H1 (cell line): ENCODE measurements around the gene RAD54L. TPM values are rescaled to one million over a fixed set of nuclear protein-coding genes. Genes with fewer than 3 reads are reported as not detected.

ENCODE experiments used
- CHD7 ChIP-seq: fragments of 300-600 bp; sonication (generic); IDR thresholded peaks from 2 replicates; pipeline ENCODE4 v1.7.1; 2012; ENCODE audit warnings: low read length, moderate library complexity, mild to moderate bottlenecking, inconsistent platforms; ENCODE audit not compliant: insufficient replicate concordance
- KDM5A ChIP-seq: fragments of 200-600 bp; IDR thresholded peaks from 2 replicates; pipeline ENCODE4 v1.7.1; 2012; ENCODE audit warnings: mild to moderate bottlenecking, low read length, inconsistent platforms, mixed read lengths
- RBBP5 ChIP-seq: IDR thresholded peaks from 2 replicates; pipeline ENCODE4 v1.7.1; 2012; ENCODE audit warnings: low read depth, mild to moderate bottlenecking, inconsistent platforms, low read length, moderate library complexity, borderline replicate concordance
- polyA plus RNA-seq, 7 experiments: library from polyadenylated mRNA; depleted of rRNA in 3 of 7; stranded (reverse) in 5 of 7; unstranded in 2 of 7; fragments of >200 nt in 5 of 7; fragments of 200-250 nt in 2 of 7; gene quantifications; 1 replicate in 5 of 7; 2 replicates in 1 of 7; 4 replicates in 1 of 7; pipeline versions ENCODE4 v1.2.1 to v1.2.3, GENCODE V29; 2011 to 2013; ENCODE audit warnings: missing spikeins in 2 of 7, mixed read lengths in 2 of 7
- total RNA-seq: library from RNA; stranded (reverse); fragmentation: NEBNext Ultra II Directional; extraction: Animal tissue kit (Norgen Biotek cat#: 25700); gene quantifications from 2 replicates; pipeline ENCODE4 v1.2.1, GENCODE V29; 2021

The RAD54L gene
- total and polyA plus RNA-seq, 2 of the 8 experiments (the other 6 are each of a cell fraction or from before 2014, with no cell fraction given) = 43.5 to 50.3 TPM

GRCh38 chr1:46236882-46237281 lies 10.7 kb upstream of the RAD54L start (continued):
- no peak for TF ChIP-seq RBBP5
- TF ChIP-seq KDM5A = no peak
- no peak for TF ChIP-seq CHD7
